Fibroblast of the aortic adventitia (primary cell): ENCODE results near the gene HNRNPA3. TPM values are rescaled to one million over a fixed set of nuclear protein-coding genes. Genes with fewer than 3 reads are reported as not detected.

Experiments
- DNase-seq: peaks from one replicate; pipeline ENCODE4 v3.0.0-alpha.2; 2010; ENCODE audit warnings: low read depth
- H3K4me3 ChIP-seq: 2 replicates; pipeline ENCODE4 v1.5.1; 2011; ENCODE audit warnings: low read depth, mild to moderate bottlenecking, control low read depth, low read length, moderate library complexity
- total RNA-seq: library from RNA; depleted of rRNA; stranded (reverse); fragments of >200 nt; gene quantifications from 2 replicates; pipeline ENCODE4 v1.2.3, GENCODE V29; 2012; ENCODE audit warnings: low replicate concordance
- TF ChIP-seq, protein P1 (sequence below): IDR thresholded peaks from 2 replicates; pipeline ENCODE4 v1.5.1; 2011; ENCODE audit warnings: mild to moderate bottlenecking, low read length, control low read depth, inconsistent platforms; ENCODE audit not compliant: insufficient read depth

HNRNPA3 gene
- total RNA-seq, 1 donor, result 43.7 TPM

DNA sequence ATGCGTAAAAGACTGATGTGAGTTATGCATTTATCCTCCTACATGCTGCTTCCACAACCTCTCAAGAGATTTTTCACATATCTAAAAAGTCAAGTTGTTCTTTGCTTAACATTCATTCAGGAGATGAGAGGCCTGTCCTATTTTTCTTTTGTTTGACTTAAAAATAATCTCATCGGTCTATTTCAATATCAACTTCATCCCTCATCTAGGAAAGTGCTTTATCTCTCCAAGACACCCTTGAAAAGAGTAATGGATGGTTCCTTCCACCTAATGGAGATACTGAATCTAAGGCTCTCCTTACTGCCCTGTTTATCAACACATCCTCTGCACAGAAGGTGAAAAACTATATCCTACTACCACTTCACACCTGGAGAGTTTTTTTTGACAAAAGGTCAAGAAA is 49.5 kb downstream of the HNRNPA3 start:
- TF ChIP-seq, protein P1, sequence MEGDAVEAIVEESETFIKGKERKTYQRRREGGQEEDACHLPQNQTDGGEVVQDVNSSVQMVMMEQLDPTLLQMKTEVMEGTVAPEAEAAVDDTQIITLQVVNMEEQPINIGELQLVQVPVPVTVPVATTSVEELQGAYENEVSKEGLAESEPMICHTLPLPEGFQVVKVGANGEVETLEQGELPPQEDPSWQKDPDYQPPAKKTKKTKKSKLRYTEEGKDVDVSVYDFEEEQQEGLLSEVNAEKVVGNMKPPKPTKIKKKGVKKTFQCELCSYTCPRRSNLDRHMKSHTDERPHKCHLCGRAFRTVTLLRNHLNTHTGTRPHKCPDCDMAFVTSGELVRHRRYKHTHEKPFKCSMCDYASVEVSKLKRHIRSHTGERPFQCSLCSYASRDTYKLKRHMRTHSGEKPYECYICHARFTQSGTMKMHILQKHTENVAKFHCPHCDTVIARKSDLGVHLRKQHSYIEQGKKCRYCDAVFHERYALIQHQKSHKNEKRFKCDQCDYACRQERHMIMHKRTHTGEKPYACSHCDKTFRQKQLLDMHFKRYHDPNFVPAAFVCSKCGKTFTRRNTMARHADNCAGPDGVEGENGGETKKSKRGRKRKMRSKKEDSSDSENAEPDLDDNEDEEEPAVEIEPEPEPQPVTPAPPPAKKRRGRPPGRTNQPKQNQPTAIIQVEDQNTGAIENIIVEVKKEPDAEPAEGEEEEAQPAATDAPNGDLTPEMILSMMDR, result no peak
- no peak for DNase-seq
- H3K4me3 ChIP-seq, result peak overlapping the region; percentile 75

DNA sequence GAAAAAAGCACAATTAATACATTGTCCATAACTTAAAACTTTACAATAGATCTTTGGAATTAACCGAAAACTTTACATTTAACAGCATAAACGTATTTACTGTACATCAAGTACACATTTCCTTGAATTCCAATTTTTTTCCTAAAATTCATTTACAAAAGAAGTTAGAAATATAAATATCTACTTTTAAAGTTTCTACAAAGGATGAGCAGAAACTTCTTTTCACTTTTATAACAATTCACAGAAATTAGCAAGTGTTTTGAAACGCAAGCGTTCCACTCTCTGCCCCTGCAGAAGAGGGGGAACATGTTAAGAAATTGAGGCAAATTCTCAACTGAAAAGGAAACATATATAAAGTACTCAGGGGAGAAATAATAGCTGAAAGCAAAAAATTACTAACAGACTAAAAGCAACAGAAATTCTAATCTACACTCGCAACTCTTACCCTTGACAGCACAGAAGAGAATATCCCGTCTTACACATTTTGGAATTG is 50.4 kb downstream of the HNRNPA3 start:
- no peak for DNase-seq
- TF ChIP-seq, protein P1, result no peak
- H3K4me3 ChIP-seq, result peak overlapping the region; percentile 75

DNA sequence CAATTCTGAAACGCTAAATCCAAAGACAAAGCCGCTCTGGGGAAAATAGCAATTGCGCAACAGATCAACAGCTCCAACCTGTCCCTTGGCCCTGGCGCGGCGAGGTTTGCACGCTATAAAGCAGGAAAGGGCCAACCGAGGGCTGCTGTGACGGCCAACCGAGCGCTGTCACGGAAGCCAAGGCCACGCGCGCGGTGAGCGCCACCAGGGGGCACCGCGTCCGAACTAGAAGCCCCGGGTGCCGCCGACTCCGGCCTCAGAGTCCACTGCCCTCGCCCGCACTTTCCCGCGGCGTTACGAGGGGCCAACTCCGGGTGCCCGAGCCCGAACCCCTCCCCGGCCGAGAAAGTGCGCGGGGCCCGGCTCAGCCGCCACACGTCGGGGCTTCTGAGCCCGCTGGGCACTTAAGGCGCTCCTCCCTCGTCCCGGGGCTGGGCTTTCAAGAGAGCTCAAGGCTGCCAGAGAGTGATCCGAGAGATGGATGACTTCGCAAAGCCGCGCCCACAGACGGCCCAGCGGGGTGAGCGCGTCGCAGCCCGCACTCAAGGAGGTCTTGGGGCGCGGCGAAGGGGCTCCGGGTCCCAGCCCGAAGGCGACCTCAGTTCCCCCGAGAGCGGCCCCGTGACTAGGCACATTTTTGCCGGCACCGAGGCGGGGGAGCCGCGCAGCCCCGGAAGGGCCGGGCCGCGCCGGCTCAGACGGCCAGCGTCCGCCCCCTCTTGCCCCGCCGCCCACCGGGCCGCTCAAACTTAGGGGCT is 51.0 kb downstream of the HNRNPA3 start:
- TF ChIP-seq, protein P1, result peak; percentile 83

DNA sequence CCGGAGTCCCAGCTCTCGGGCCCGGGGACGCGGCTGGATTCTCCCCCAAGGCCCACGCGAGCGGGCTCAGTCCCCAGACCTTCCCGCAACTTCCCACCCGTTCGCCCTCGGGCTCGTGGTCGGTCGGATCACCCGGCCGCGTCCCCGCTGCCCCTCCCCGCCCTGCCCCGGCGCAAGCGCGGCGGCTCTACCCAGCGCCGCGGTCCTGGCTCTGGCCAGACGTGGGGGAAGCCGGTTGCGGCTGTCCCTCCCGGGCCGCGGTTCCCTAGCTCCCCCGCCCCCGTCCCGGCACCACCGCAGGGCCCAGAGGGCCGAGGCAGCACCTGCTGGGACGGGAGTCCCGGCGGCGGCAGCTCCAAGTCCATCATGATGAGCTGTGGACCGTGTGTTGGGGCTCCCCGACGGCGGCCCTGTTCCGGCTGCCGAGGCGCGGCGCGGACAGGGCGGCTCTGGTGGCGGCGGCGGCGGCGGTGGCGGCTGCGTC is 51.7 kb downstream of the HNRNPA3 start:
- H3K4me3 ChIP-seq, result peak overlapping the region; percentile 75
- no peak for DNase-seq
- TF ChIP-seq, protein P1, result no peak

More for the DNA sequence above, 51.0 kb downstream of the HNRNPA3 start:
- peak overlapping the region; percentile 75 for H3K4me3 ChIP-seq
- peak; percentile 99 for DNase-seq

DNA sequence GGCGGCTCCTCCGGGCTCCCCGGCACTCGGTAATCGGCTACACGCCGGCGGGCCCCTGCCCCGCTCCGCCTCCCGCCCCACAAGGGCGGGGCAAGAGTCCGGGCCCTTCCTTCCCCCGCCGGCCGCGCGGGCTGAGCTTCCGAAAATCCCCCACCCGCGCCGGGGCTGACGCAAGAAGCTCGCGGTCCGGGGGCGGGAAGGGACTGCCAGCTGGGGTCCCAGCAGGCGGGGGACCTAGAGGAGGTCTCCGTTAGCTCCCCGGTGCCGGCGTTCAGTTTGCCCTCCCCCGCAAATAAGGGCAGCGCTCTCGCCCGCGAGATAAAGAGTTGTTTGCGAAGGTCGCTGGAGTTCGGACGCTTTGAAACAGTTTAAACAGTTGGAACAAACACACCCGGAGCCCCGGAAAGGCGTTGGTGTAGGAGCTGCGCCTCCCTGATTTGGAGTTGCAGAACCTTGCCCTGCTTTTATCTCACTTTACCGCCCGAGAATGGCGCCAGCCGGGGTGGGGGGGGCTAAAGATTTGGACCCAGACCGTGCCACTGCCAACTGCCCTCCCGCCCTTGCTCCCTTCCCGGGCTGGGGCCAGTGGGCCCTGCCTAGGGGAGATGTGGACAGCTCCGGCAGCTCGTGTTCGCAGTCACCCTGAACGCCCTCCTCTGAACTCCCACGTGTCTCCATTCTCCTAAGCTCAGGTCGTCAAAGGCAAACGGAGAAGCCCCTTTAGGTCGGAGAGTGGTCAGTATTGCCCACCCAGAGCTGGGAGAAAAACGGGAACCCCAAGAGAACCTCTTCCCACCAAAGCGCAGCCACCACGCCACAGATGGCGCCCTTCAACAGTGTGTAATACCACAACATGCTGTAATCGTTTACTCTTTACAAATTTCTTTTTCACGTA is 52.3 kb downstream of the HNRNPA3 start, which contains the start of gene NFE2L2:
Gene NFE2L2 (minus strand): TSS at position 35 of the 895 bp plus-strand sequence. CDS start 151 bp downstream, outside the sequence.
- TF ChIP-seq, protein P1, result peak; percentile 34
- peak within 1 kb of the TSS; percentile 75 for H3K4me3 ChIP-seq
- DNase-seq, result peak; percentile 89
